Activated naive CD4-positive, alpha-beta T cell (primary cell): Measurements from ENCODE around the gene CLPTM1L.
"Not testable (repeated sequence)": the region's sequence is repeated elsewhere in the genome, so short reads cannot be mapped to it uniquely, and the experiment has no call there.

Experiments
- DNase-seq, 4 experiments: peaks; one replicate each; lab custom pipeline; 2025; lab: John Stamatoyannopoulos, UW

CLPTM1L gene

DNA sequence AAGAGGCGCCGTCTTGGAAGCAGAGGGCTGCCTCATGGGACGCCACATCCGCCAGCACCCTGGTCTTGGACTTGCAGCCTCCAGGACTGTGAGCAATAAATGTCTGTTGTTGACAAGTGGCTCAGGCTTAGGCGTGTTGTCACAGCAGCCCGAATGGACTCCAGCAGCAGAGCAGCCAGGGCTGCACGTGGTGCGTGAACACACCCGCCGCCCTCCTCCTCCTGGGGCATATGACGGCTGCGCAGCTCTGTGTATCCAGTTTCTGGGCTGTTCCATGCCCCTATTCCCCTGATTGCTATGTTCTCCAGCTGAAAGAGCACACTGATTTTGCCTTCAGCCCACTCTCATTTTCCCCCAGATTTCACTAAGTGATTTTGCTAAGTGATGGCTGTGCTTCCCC, 36.0 kb upstream of the CLPTM1L start:
- DNase-seq = no peak

DNA sequence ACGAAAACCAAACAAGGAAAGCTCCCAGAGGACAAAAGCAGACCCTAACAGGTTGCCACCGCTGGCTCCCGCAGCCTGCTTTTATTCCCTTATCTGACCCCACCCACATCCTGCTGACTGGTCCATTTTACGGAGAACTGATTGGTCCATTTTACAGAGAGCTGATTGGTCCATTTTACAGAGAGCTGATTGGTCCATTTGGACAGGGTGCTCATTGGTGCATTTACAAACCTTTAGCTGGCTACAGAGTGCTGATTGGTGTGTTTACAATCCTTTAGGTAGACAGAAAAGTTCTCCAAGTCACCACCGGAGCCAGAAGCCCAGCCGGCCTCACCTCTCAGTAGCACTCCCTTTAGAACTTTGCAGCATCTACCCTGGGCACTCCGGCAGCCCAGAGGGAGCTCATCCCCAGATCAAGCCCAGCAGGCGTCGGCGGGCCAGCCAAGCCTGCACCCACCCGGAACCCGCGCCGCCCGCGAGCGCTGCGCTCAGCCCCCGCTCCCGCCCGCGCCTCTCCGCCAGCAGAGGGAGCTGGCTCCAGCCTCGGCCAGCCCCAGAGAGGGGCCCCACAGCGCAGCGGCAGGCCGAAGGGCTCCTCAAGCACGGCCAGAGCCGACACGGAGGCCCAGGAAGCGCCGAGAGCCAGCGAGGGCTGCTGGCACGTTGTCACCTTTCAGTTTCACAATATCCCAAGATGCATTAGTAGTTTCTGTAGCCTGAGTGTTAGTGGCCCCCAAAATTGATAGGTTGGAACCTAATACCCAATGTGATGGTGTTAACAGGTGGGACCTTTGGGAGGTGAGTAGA, 35.3 kb upstream of the CLPTM1L start:
- DNase-seq = peak in 3 of 4 experiments; percentile 11 to 59 (median 32)

- DNase-seq = no peak
Observed at GRCh38 chr5:1378866-1379659, 34.2 kb upstream of the CLPTM1L start.

DNA sequence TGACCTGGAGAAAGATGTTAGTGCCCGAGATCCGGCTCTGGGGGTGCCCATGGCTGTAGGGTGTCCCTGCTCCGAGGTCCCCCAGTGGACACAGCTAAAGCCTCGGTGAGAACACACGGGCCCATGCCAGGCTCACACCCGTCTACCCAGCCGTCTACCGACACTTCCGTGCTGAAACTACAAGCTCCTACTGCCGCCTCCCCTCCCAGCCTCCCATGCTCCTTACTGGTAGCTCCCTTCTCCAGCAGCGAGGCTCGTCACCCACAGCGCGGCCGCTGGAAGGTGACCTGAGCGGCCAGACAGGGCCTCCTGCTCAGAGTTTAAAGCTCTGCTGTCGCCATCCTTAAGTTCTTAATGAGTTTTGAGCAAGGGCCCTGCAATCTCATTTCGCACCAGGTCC, 33.2 kb upstream of the CLPTM1L start:
- no peak for DNase-seq

DNA sequence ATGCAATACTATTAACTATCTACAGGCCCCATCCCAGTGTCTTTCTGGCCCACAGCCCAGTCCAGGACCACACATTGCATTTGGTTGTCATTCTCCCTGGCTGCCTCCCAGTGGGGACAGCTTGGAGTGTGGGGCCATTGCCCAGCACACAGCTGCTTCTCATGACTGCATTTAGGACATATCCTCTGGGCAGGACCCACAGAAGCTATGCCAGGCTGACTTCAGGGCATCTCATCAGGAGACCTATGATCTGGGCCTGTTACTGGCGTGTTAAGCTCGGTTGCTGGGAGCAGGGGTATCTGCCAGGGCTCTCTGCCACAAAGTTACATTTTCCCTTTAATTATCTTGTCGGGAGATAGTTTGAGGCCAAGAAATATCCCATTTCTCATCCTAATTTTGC, 32.1 kb upstream of the CLPTM1L start:
- no peak for DNase-seq

GRCh38 chr5:1375871-1376810, 31.2 kb upstream of the CLPTM1L start:
- DNase-seq = no peak

GRCh38 chr5:1374679-1375055, 29.8 kb upstream of the CLPTM1L start:
- DNase-seq = no peak

DNA sequence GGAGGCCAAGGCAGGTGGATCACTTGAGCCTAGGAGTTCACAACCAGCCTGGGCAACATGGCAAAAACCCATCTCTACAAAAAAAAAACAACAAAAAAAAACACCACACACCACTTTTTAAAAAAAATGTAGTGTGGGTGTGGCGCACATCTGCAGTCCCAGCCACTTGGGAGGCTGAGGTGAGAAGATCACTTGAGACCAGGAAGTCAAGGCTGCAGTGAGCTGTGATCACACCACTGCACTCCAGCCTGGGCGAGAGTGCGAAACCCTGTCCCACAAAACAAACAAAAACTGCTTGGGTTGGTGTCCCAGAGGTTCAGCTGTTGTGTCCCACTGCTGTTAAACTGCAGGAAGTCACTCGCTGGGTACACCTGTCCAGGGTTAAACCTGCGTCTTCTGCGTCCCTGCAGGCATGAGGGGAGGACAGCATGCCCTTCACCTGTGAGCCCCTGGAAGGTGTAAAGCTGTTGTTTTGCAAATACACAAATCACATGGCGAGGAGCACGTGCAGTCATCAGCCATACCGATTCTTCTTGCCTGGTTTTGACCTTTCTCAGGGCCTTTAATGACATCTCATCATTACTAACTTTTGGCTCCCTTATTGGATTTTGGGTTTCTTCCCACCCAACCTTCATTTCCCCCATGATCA, 29.3 kb upstream of the CLPTM1L start:
- DNase-seq = no peak

- DNase-seq = not testable (repeated sequence)
Observed at GRCh38 chr5:1371972-1372342, 27.1 kb upstream of the CLPTM1L start.

DNA sequence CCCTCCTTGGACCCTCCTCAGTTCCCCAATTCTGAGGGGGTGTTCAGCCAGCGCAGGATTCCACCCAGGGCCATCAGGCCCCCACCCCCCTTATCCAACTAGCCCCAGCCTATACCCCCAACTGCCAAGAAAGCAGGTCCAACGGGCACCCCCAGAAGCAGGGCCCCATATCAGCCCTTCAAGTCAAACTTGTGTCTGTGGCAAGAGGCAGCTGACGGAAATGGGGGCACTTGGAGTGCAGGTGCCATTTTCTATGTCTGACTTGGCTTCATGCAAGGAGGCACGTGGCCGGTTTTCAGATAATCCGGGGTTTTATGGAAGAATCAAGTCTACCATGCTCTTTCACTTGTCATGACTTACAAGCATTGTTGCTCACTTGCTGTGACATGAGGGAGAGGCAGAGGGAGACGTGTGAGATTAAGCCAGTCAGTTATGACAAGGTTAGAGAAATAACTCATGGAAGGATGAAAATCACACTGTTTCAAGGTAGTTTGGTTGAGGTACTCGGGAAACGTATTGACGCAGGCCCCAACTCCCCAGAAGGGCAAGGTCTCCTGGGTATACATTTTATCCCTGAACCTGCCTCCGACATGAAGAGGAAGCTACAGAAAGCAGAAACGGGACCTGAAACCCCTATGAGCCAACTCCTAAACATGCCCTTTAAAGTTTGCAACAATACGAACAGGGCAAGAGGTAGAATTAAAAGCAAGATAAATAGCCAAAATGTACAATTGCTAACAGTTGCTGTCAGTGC, 26.5 kb upstream of the CLPTM1L start:
- no peak for DNase-seq

DNA sequence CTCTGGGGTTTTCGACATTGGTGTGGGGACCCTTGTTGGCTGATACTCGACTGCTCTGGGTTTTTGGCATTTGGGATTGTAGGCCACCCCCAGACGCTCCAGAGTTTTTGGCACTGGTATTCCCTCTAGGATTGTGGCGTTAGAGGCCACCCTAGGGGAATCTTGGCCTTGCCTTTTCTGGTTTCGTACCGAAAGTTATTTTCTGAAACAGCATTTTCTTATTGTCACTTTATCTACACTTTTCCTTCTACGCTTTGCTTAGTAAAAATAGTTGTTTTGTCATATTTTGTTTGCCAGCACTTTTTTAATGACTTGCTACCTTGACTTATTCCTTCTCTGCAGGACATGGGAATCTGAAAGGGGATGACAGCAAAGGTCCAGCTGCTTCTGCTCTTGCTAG, 25.1 kb upstream of the CLPTM1L start:
- no peak for DNase-seq

DNA sequence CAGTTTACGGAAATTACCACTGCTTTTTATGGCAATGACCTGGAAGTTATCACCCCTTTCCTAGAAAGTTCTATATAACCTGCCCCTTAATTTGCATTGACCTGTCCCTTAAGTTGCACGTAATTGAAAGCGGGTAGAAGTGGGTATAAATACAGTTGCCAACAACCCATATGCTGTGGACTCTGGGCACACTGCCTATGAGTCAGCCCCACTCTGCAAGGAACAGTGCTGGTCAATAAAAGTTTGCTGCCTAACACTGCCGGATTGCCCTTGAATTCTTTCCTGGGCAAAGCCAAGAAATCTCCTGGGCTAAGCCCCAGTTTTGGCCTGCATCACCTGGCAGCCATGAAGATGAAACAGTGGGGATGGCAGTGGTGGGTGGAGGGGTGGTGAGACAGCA, 23.9 kb upstream of the CLPTM1L start:
- no peak for DNase-seq

DNA sequence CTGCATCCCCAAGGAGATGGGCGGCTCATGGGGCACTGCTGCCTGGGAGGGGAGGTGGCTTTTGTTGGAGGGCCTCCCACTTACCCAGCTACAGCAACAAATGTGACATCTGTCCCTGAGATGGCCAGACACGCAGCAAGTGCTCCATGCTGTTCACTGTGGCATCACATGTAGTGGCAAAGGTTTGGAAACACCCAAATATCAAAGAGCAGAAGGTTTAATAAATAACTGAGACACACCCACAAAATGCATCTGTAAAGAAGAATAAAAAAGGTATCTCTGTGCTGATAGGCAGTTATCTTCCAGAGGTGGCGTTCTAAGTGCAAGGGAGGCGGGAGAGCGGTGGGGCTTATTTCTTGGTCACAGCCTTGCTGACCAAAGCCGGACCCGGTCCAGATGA, 23.3 kb upstream of the CLPTM1L start:
- DNase-seq = no peak

- no peak for DNase-seq
Observed at GRCh38 chr5:1367149-1367548, 22.2 kb upstream of the CLPTM1L start.

DNA sequence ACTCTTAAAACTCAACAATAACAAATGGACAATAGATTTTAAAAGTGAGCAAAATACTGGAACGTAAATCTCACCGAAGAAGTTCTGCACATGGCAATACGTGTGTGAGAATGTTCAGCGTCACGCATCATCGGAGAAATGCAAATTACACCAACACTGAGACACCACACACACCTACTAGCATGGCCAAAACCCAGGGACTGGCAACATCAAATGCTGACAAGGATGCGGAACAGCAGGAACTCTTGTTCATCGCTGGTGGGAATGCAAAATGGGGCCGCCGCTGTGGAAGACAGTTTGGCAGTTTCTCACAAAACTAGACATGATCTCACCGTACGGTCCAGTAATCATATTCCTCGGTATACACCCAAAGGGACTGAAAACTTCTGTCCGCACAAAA, 21.6 kb upstream of the CLPTM1L start:
- DNase-seq = no peak

DNA sequence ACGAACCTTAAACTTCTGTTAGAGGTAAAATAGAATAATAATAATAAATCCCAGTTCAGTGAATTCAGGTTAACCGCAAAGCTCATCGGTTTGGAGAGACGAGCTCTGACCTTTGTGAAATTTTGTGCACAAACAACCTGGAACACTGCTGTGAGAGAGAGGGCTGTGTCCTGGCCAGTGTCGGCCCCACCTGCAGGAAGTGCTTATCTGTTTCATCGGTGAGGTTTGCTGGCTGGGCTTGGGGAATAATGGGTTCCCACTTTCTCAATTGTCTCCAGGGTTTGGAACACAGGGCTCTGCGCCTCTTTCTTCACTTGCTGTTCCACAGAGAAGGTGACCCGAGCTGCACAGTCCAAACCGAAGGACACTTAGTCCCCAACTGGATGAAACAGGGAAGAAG, 19.3 kb upstream of the CLPTM1L start:
- no peak for DNase-seq

DNA sequence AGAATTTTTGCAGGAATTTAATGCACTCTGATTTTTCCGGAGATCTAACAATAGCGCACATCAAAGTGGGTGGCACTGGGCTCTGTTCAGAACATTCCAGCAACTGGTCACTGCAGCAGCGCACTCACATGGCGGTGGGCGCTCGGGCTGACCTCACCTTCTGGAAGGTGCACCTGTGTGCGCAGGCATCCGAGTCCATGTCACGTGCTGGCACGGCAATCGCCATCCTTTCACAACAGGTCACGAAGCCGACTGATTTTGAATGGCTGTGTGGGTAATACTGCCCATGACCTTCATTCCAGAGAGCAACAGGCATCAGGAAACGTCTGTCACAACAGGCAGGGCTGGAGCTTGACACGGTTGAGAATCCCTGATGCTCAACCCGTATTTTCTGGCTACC, 18.7 kb upstream of the CLPTM1L start:
- DNase-seq = no peak

DNA sequence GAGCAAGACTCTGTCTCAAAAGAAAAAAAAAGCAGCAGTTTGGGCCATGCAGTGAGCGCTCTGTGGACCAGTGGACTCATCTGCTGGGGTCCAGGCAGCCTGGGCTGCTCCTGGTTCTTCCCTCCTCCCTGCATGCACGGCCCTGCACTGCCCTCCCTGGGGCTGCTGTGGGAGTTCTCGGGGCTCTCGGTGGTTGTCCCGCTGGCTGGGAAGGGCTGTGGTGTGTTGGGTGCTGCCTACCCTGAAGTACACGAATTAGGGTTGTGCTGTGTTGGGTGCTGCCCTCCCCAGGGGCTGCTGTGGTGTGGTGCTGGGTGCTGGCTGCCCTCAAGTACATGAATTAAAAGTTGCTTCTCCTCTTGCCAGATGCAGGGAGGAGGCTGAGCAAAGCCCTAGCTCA, 18.3 kb upstream of the CLPTM1L start:
- DNase-seq = no peak

DNA sequence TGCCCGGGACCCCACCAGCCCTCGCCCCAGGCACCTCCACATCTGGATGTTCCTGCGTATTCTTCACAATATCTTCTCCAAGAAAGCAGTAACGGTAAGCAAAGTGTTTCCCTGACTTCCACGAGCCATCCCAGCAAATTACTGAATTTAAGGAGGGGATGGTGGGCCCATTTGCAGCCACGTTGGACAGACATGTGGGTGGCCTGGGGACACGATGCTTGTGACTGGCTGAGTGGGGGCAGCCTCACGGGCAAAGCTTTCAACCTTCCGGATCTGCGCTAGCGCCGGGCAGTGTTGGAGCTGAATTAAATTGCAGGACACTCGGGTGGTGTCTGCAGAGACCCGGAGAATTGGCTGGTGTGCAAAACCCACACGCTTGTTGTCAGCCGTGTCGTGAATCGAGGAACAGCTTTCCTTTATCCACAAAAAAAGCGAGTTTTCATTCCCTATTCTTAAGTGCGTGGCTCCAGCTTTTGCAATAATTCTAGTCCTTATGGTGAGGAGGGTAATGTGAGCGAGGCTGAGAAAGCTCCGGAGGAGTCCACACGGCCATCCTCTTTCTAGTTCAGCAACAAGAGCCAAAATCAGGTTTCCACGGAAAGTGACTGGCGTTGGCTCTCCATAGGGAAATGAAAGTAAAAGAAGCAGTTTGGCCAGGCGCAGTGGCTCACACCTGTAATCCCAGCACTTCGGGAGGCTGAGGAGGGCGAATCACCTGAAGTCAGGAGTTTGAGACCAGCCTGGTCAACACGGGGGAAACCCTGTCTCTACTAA, 17.5 kb upstream of the CLPTM1L start:
- no peak for DNase-seq

GRCh38 chr5:1360861-1361260, 16.0 kb upstream of the CLPTM1L start:
- no peak for DNase-seq
